Naive thymus-derived CD4-positive, alpha-beta T cell (primary cell): ENCODE data around the gene LRRC4C. TPM values are rescaled to one million over a fixed set of nuclear protein-coding genes. Genes with fewer than 3 reads are reported as not detected.

Experiments used
- ATAC-seq: fragments of 150-1000 bp; cut with Tn5 transposase; 2 replicates; pipeline ENCODE4 v1.10.0; 2021; ENCODE audit warnings: mild to moderate bottlenecking, moderate library complexity
- CTCF ChIA-PET: fragments of 350-600 bp; sonication (Branson Sonifier 250); formaldehyde crosslinking; loops from one replicate; lab custom pipeline; 2021; ENCODE audit warnings: antibody characterized with exemption; lab: Charles Lee
- POLR2A ChIA-PET: fragments of 350-600 bp; sonication (Branson Sonifier 250); formaldehyde crosslinking; loops from one replicate; lab custom pipeline; 2021; ENCODE audit warnings: antibody characterized with exemption, inconsistent platforms; lab: Charles Lee
- DNase-seq, 9 donors: peaks; one replicate each; pipeline versions ENCODE4 v3.0.0 to v3.0.0-alpha.2; 2020 to 2022; ENCODE audit warnings: mixed read lengths in 1 of 9
- H3K27ac ChIP-seq: one replicate; pipeline ENCODE4 v1.7.0; 2013; ENCODE audit warnings: mild to moderate bottlenecking, low read depth, low read length, moderate library complexity
- H3K27me3 ChIP-seq, 2 donors: one replicate each; pipeline ENCODE4 v1.7.0; 2013; ENCODE audit warnings: low read length in 2 of 2, mild to moderate bottlenecking in 2 of 2, moderate library complexity in 2 of 2; ENCODE audit not compliant: control insufficient read depth in 2 of 2, insufficient read depth in 2 of 2
- H3K36me3 ChIP-seq, 3 experiments: 1 replicate in 2 of 3; 2 replicates in 1 of 3; pipeline ENCODE4 v1.7.0; 2013; ENCODE audit warnings: low read length in 3 of 3, mild to moderate bottlenecking in 3 of 3, moderate library complexity in 1 of 3; ENCODE audit not compliant: insufficient read depth in 3 of 3, control insufficient read depth in 2 of 3
- H3K4me1 ChIP-seq, 2 donors: one replicate each; pipeline ENCODE4 v1.7.0; 2013; ENCODE audit warnings: low read length in 2 of 2, mild to moderate bottlenecking in 2 of 2, moderate library complexity in 1 of 2; ENCODE audit not compliant: control insufficient read depth in 2 of 2, insufficient read depth in 2 of 2
- H3K4me3 ChIP-seq: 2 replicates; pipeline ENCODE4 v1.7.0; 2013; ENCODE audit warnings: mild to moderate bottlenecking, low read length
- H3K9me3 ChIP-seq, 3 experiments: 1 replicate in 2 of 3; 2 replicates in 1 of 3; pipeline ENCODE4 v1.7.0; 2013; ENCODE audit warnings: low read length in 3 of 3; ENCODE audit not compliant: control insufficient read depth in 2 of 3
- H3K27ac Mint-ChIP-seq, 9 donors: one replicate each; pipeline ENCODE4 v1.8.0; 2020 to 2022; ENCODE audit warnings: mixed read lengths in 9 of 9, mild to moderate bottlenecking in 8 of 9, moderate library complexity in 5 of 9, inconsistent platforms in 2 of 9
- H3K27me3 Mint-ChIP-seq, 5 donors: one replicate each; pipeline ENCODE4 v1.8.0; 2021 to 2022; ENCODE audit warnings: mixed read lengths in 5 of 5, mild to moderate bottlenecking in 1 of 5
- H3K36me3 Mint-ChIP-seq, 5 donors: one replicate each; pipeline ENCODE4 v1.8.0; 2020 to 2022; ENCODE audit warnings: mixed read lengths in 5 of 5, mild to moderate bottlenecking in 3 of 5, inconsistent platforms in 1 of 5
- H3K4me1 Mint-ChIP-seq, 7 donors: one replicate each; pipeline ENCODE4 v1.8.0; 2020 to 2022; ENCODE audit warnings: mixed read lengths in 7 of 7, mild to moderate bottlenecking in 3 of 7, inconsistent platforms in 1 of 7
- H3K4me3 Mint-ChIP-seq, 10 donors: one replicate each; pipeline ENCODE4 v1.8.0; 2020 to 2022; ENCODE audit warnings: mild to moderate bottlenecking in 10 of 10, mixed read lengths in 10 of 10, moderate library complexity in 6 of 10, inconsistent platforms in 2 of 10
- H3K9me3 Mint-ChIP-seq, 11 donors: one replicate each; pipeline ENCODE4 v1.8.0; 2020 to 2022; ENCODE audit warnings: mixed read lengths in 11 of 11, mild to moderate bottlenecking in 4 of 11, inconsistent platforms in 1 of 11, moderate library complexity in 1 of 11
- intact Hi-C, 2 donors: fragments of 100-400 bp; cut with micrococcal nuclease; formaldehyde crosslinking; loops; one replicate each; pipeline ENCODE4 v1.15.1; 2023
- polyA plus RNA-seq, 2 donors: library from polyadenylated mRNA; unstranded; fragments of 300-500 nt; fragmentation: Illumina TruSeq; gene quantifications; one replicate each; pipeline ENCODE4 v1.2.3, GENCODE V29; 2021
- total RNA-seq, 6 experiments: library from RNA in 5 of 6; stranded (reverse) in 5 of 6; gene quantifications; 1 replicate in 5 of 6; 2 replicates in 1 of 6; pipeline ENCODE4 v1.2.3 and lab custom pipeline; 2021 to 2026

LRRC4C gene
- total and polyA plus RNA-seq, 7 experiments from 2014 or later = not detected

GRCh38 chr11:40185793-40186192, 1273.7 kb downstream of the LRRC4C start:
- Mint-ChIP-seq H3K36me3 (no peaks in the 10 kb centered on the region), H3K27ac (no peak overlapping the region), H3K4me3 (no peak overlapping the region), H3K4me1 (peaks cover 0 to 1% (median 0%) of the 10 kb centered on the region in 7 donors), H3K27me3 (no peaks in the 10 kb centered on the region), H3K9me3 (peaks cover 1 to 13% (median 9%) of the 10 kb centered on the region in 11 donors)
- ChIA-PET POLR2A (no interaction called here), CTCF (no interaction called here)
- Histone ChIP-seq H3K27me3 (no peaks in the 10 kb centered on the region), H3K27ac (no peak overlapping the region), H3K36me3 (no peaks in the 10 kb centered on the region), H3K4me1 (no peaks in the 10 kb centered on the region), H3K4me3 (no peak overlapping the region), H3K9me3 (no peaks in the 10 kb centered on the region)
- intact Hi-C loops = no loop called here
- no peak for DNase-seq
- no peak for ATAC-seq

DNA sequence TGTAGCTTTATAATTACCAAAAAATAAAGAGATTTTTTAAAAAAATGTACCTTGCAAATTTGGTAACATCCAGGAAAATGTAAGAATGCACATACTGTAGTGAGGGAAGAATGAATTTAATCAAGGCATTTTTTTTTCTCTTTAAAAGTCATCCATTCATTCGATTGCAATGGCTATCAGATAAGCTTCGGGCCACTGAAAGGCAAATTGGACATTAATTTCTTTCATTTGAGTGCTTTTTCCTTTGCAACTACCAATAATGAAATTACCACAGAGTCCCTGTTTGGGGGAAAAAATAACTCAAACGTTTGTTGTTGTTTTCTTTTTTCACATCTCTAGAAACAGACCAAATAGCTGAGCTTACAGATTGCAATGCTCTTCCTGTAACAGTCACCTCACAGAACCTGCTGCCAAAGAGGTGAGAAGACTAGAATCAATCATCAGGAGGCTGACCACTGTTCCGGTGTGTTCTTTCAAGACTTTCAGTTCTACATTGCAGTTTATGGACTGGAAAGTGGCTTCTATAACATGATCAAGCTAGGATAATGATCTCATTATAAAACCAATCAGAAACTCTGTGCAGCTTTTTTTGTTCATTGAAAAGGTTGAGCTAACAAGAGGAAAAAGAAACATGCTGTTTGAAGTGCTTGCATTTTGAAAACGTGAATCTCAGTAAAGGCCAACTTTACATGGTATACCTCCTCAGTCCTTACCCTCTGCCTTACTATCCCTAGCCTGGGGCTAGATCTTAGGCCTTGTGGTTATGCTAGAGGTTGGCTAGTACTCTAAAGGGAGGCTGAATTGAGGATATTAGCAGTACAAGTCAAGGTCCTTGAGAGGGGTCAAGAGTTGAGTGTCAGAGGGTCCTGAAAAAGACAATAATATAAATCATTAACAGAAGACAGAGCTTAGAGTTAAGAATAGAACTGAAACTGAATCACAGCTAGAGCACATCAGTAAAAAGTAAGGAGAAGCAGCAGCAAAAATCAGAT, 1276.1 kb downstream of the LRRC4C start:
- Mint-ChIP-seq H3K9me3 (peaks cover 5 to 17% (median 8%) of the 10 kb centered on the region in 11 donors), H3K36me3 (no peaks in the 10 kb centered on the region), H3K27ac (no peak overlapping the region), H3K4me3 (no peak overlapping the region), H3K27me3 (no peaks in the 10 kb centered on the region), H3K4me1 (peaks cover 0 to 1% (median 0%) of the 10 kb centered on the region in 7 donors)
- H3K4me1 ChIP-seq = no peaks in the 10 kb centered on the region
- no peak overlapping the region for H3K27ac ChIP-seq
- no peaks in the 10 kb centered on the region for H3K27me3 ChIP-seq
- ChIA-PET POLR2A (no interaction called here), CTCF (no interaction called here)
- no peak overlapping the region for H3K4me3 ChIP-seq
- no peak for ATAC-seq
- intact Hi-C loops = no loop called here
- H3K9me3 ChIP-seq = no peaks in the 10 kb centered on the region
- no peak for DNase-seq
- no peaks in the 10 kb centered on the region for H3K36me3 ChIP-seq

DNA sequence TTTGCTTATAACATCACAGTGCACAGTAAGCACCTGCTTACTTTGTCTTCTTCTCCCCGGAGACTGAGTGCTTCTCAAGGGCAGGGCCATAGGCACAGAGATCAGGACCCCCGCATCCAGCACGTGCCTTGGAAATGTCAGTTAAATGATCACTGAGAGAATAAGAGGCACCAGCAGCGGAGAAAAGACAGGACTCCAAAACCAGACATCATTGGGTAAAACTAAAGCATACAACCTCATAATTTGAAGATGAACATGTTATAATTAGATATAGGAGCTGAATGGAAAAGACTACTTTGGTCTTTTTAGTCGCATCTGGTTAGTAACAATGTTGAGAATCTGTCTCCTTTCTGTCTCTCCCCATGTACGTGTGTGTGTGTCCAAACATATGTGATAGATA, 1279.9 kb downstream of the LRRC4C start:
- no peak for DNase-seq
- H3K36me3 Mint-ChIP-seq = no peaks in the 10 kb centered on the region
- H3K27ac ChIP-seq = no peak overlapping the region
- no peaks in the 10 kb centered on the region for H3K36me3 ChIP-seq
- H3K27me3 ChIP-seq = no peaks in the 10 kb centered on the region
- H3K27me3 Mint-ChIP-seq = no peaks in the 10 kb centered on the region
- no peak overlapping the region for H3K4me3 Mint-ChIP-seq
- no peak for ATAC-seq
- H3K27ac Mint-ChIP-seq = no peak overlapping the region
- H3K9me3 Mint-ChIP-seq = peaks cover 3 to 23% (median 10%) of the 10 kb centered on the region in 11 donors
- no peak overlapping the region for H3K4me3 ChIP-seq
- ChIA-PET CTCF (no interaction called here), POLR2A (no interaction called here)
- no peaks in the 10 kb centered on the region for H3K4me1 ChIP-seq
- intact Hi-C loops = no loop called here
- peaks cover 0 to 1% (median 0%) of the 10 kb centered on the region in 7 donors for H3K4me1 Mint-ChIP-seq
- H3K9me3 ChIP-seq = no peaks in the 10 kb centered on the region

GRCh38 chr11:40178470-40178869, 1281.0 kb downstream of the LRRC4C start:
- H3K9me3 Mint-ChIP-seq = peaks cover 0 to 23% (median 10%) of the 10 kb centered on the region in 11 donors
- H3K4me1 ChIP-seq = no peaks in the 10 kb centered on the region
- no peaks in the 10 kb centered on the region for H3K36me3 ChIP-seq
- ChIA-PET POLR2A (no interaction called here), CTCF (no interaction called here)
- no peak overlapping the region for H3K27ac Mint-ChIP-seq
- no peak overlapping the region for H3K4me3 ChIP-seq
- intact Hi-C loops = no loop called here
- no peaks in the 10 kb centered on the region for H3K9me3 ChIP-seq
- H3K27me3 Mint-ChIP-seq = no peaks in the 10 kb centered on the region
- no peaks in the 10 kb centered on the region for H3K36me3 Mint-ChIP-seq
- H3K27ac ChIP-seq = no peak overlapping the region
- H3K27me3 ChIP-seq = no peaks in the 10 kb centered on the region
- H3K4me3 Mint-ChIP-seq = no peak overlapping the region
- ATAC-seq = no peak
- peaks cover 0 to 1% (median 0%) of the 10 kb centered on the region in 7 donors for H3K4me1 Mint-ChIP-seq
- DNase-seq = no peak

DNA sequence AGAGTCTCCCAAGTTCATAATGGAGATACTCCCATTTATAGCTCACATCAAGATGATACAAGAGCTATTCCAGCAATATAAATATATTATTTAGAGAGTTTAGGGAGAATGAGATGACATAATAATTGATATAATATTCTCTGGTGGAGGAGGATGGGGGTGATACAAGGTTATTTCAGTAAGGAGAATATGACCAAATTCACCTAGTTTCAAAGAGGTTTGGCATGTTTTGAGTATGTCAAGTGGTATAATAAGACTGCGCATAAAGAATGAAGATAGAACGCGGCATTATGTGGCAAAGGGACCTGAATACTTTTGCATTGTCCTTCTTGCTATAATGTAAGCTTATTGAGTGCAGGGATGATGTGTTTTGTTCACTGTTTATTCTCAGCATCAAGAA, 1283.5 kb downstream of the LRRC4C start:
- Histone ChIP-seq H3K4me1 (no peaks in the 10 kb centered on the region), H3K4me3 (no peak overlapping the region), H3K36me3 (no peaks in the 10 kb centered on the region), H3K27me3 (no peaks in the 10 kb centered on the region), H3K9me3 (no peaks in the 10 kb centered on the region), H3K27ac (no peak overlapping the region)
- Mint-ChIP-seq H3K9me3 (peaks cover 0 to 23% (median 10%) of the 10 kb centered on the region in 11 donors), H3K27me3 (no peaks in the 10 kb centered on the region), H3K27ac (no peak overlapping the region), H3K4me3 (no peak overlapping the region), H3K4me1 (no peaks in the 10 kb centered on the region), H3K36me3 (no peaks in the 10 kb centered on the region)
- no peak for ATAC-seq
- CTCF ChIA-PET = no interaction called here
- intact Hi-C loops = no loop called here
- no peak for DNase-seq
- POLR2A ChIA-PET = no interaction called here

DNA sequence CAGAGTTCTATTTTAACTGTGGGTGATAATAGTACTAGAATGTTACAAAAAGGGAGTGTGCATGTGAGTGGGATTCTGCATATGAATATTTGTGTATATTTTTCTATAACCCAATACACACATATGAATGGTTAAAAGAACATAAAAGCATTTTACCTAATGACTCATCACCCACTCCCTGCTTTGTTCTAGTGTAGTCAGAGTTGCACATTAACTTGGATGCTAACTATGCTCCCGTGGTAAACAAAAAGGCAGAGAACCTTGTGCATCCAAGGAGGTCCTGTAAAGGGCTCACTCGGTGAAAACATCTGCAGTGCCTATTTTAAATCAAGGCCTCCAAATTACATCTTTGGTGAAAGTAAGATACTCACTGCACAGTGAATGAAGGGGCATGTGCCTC, 1289.4 kb downstream of the LRRC4C start:
- Mint-ChIP-seq H3K27ac (no peak overlapping the region), H3K4me3 (no peak overlapping the region), H3K9me3 (peaks cover 2 to 17% (median 7%) of the 10 kb centered on the region in 11 donors), H3K4me1 (no peaks in the 10 kb centered on the region), H3K27me3 (no peaks in the 10 kb centered on the region), H3K36me3 (no peaks in the 10 kb centered on the region)
- no peak overlapping the region for H3K4me3 ChIP-seq
- no peaks in the 10 kb centered on the region for H3K9me3 ChIP-seq
- H3K36me3 ChIP-seq = no peaks in the 10 kb centered on the region
- H3K27ac ChIP-seq = no peak overlapping the region
- CTCF ChIA-PET = no interaction called here
- ATAC-seq (no peak), DNase-seq (no peak)
- POLR2A ChIA-PET = no interaction called here
- no peaks in the 10 kb centered on the region for H3K4me1 ChIP-seq
- intact Hi-C loops = no loop called here
- H3K27me3 ChIP-seq = no peaks in the 10 kb centered on the region

DNA sequence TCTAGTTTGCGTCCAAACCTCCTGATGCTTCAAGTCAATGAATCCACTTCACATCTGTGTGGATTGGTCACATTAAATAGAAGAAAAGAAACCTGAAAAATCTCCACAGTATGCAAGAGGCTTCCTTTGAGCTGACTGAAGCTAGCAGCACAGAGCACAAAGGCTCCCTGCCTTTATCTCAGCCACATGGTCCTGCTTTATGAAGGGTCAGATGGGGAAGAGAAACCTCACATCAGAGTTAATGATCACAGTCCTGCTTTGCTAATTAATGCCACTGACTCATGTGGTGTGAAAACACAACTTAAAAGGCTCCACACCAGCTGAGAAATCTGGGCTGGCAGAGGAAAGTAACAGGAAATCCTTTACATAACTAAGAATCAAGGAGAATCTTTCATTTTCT, 1291.0 kb downstream of the LRRC4C start:
- no peak overlapping the region for H3K4me3 Mint-ChIP-seq
- Histone ChIP-seq H3K36me3 (no peaks in the 10 kb centered on the region), H3K4me3 (no peak overlapping the region), H3K9me3 (no peaks in the 10 kb centered on the region), H3K27ac (no peak overlapping the region), H3K4me1 (no peaks in the 10 kb centered on the region), H3K27me3 (no peaks in the 10 kb centered on the region)
- intact Hi-C loops = no loop called here
- peaks cover 3 to 16% (median 8%) of the 10 kb centered on the region in 11 donors for H3K9me3 Mint-ChIP-seq
- POLR2A ChIA-PET = no interaction called here
- H3K27ac Mint-ChIP-seq = no peak overlapping the region
- ATAC-seq (no peak), DNase-seq (no peak)
- H3K4me1 Mint-ChIP-seq = no peaks in the 10 kb centered on the region
- no peaks in the 10 kb centered on the region for H3K27me3 Mint-ChIP-seq
- CTCF ChIA-PET = no interaction called here
- H3K36me3 Mint-ChIP-seq = no peaks in the 10 kb centered on the region
